B cell (primary cell): ENCODE measurements around the gene ENTHD1.

Source experiments
- EZH2 ChIP-seq: IDR thresholded peaks from 2 replicates; pipeline ENCODE4 v1.6.1; 2012; ENCODE audit warnings: borderline replicate concordance, low read depth, mild to moderate bottlenecking, moderate library complexity, low read length; ENCODE audit not compliant: insufficient read depth, poor library complexity, severe bottlenecking
- TF ChIP-seq, protein P1 (sequence below): fragments of 200-600 bp; IDR thresholded peaks from one replicate; pipeline ENCODE4 v1.8.0; 2022; ENCODE audit warnings: antibody characterized with exemption, mild to moderate bottlenecking

DNA sequence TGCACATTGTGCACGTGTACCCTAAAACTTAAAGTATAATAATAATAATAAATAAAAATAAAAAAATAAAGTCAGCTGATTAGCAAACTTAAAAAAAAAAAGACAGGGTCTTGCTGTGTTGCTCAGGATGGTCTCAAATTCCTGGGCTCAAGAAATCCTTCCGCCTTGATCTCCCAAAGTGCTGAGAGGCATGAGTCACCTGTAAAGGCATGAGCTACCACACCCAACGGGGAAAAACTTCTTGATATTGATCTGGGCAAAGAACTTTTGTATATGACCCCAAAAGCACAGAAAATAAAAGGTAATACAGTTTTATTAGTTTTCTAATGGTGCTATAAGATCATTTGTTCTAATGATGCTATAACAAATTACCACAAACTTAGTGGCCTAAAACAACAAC, 46.1 kb downstream of the ENTHD1 start:
- TF ChIP-seq, protein P1, sequence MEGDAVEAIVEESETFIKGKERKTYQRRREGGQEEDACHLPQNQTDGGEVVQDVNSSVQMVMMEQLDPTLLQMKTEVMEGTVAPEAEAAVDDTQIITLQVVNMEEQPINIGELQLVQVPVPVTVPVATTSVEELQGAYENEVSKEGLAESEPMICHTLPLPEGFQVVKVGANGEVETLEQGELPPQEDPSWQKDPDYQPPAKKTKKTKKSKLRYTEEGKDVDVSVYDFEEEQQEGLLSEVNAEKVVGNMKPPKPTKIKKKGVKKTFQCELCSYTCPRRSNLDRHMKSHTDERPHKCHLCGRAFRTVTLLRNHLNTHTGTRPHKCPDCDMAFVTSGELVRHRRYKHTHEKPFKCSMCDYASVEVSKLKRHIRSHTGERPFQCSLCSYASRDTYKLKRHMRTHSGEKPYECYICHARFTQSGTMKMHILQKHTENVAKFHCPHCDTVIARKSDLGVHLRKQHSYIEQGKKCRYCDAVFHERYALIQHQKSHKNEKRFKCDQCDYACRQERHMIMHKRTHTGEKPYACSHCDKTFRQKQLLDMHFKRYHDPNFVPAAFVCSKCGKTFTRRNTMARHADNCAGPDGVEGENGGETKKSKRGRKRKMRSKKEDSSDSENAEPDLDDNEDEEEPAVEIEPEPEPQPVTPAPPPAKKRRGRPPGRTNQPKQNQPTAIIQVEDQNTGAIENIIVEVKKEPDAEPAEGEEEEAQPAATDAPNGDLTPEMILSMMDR, result no peak
- TF ChIP-seq EZH2, result no peak
